Measurements from ENCODE around the gene GH1. TPM values are rescaled to one million over a fixed set of nuclear protein-coding genes. Genes with fewer than 3 reads are reported as not detected.
A peak's percentile ranks its signal among the peaks of the same experiment; 100 is the strongest.

GH1 gene
- total and polyA plus RNA-seq, 8 donors = not detected

- H3K4me3 ChIP-seq = peak overlapping the region in 1 of 4 donors; percentile 46
- intact Hi-C loops (cut with DNase I; ENCODE audit: low total_unique reads) = loop anchor here (10.0 kb wide), 1 partner anchor 95 kb away; the partner anchor contains the start of gene ICAM2
- TF ChIP-seq CTCF (IDR thresholded peaks at IDR 0.05) = no peak
- H3K36me3 ChIP-seq = no peaks in the 10 kb centered on the region
- peaks cover 0 to 21% (median 0%) of the 10 kb centered on the region in 4 donors for H3K4me1 ChIP-seq
- DNase-seq = no peak
- 85 to 89% (median 87%) methylated on average over 21 to 24 of the region's 24 CpGs for WGBS, 5 donors
- H3K27ac ChIP-seq = peak overlapping the region in 3 of 5 donors; percentile 15 to 42 (median 34)
- H3K9me3 ChIP-seq = no peaks in the 10 kb centered on the region
- H3K27me3 ChIP-seq = peaks cover 0 to 6% (median 0%) of the 10 kb centered on the region in 3 donors
Observed at GRCh38 chr17:63929860-63930766, 11.5 kb upstream of the GH1 start.

GRCh38 chr17:63928966-63929695 is 10.5 kb upstream of the GH1 start:
- no peaks in the 10 kb centered on the region for H3K36me3 ChIP-seq
- peaks cover 0 to 21% (median 0%) of the 10 kb centered on the region in 4 donors for H3K4me1 ChIP-seq
- no peak overlapping the region for H3K27ac ChIP-seq
- peaks cover 0 to 3% (median 0%) of the 10 kb centered on the region in 3 donors for H3K27me3 ChIP-seq
- no peak for TF ChIP-seq POLR2AphosphoS5 (IDR thresholded peaks at IDR 0.05)
- no peak for TF ChIP-seq EP300 (IDR thresholded peaks at IDR 0.05)
- TF ChIP-seq POLR2A (IDR thresholded peaks at IDR 0.05) = no peak
- intact Hi-C loops (cut with DNase I; ENCODE audit: low total_unique reads) = no loop called here
- no peak for DNase-seq
- H3K4me3 ChIP-seq = no peak overlapping the region
- WGBS, 5 donors = 84 to 90% (median 88%) methylated on average over 4 to 10 of the region's 10 CpGs
- H3K9me3 ChIP-seq = no peaks in the 10 kb centered on the region

GRCh38 chr17:63928172-63928666 is 9.6 kb upstream of the GH1 start:
- Histone ChIP-seq H3K27me3 (no peaks in the 10 kb centered on the region), H3K4me1 (peaks cover 0 to 21% (median 0%) of the 10 kb centered on the region in 4 donors), H3K9me3 (no peaks in the 10 kb centered on the region), H3K4me3 (no peak overlapping the region), H3K27ac (no peak overlapping the region), H3K36me3 (no peaks in the 10 kb centered on the region)
- 83 to 89% (median 87%) methylated on average over 10 of the region's 10 CpGs for WGBS, 5 donors
- no peak for DNase-seq
- TF ChIP-seq EP300 (IDR thresholded peaks at IDR 0.05) (no peak), POLR2A (IDR thresholded peaks at IDR 0.05) (no peak), POLR2AphosphoS5 (IDR thresholded peaks at IDR 0.05) (no peak), CTCF (IDR thresholded peaks at IDR 0.05) (no peak)
- intact Hi-C loops (cut with DNase I; ENCODE audit: low total_unique reads) = no loop called here

GRCh38 chr17:63927464-63928171 is 9.0 kb upstream of the GH1 start:
- Histone ChIP-seq H3K27ac (no peak overlapping the region), H3K36me3 (no peaks in the 10 kb centered on the region), H3K4me3 (no peak overlapping the region), H3K9me3 (no peaks in the 10 kb centered on the region), H3K4me1 (peaks cover 0 to 21% (median 0%) of the 10 kb centered on the region in 4 donors), H3K27me3 (no peaks in the 10 kb centered on the region)
- intact Hi-C loops (cut with DNase I; ENCODE audit: low total_unique reads) = no loop called here
- TF ChIP-seq CTCF (IDR thresholded peaks at IDR 0.05) = no peak
- no peak for TF ChIP-seq EP300 (IDR thresholded peaks at IDR 0.05)
- no peak for TF ChIP-seq POLR2A (IDR thresholded peaks at IDR 0.05)
- TF ChIP-seq POLR2AphosphoS5 (IDR thresholded peaks at IDR 0.05) = no peak
- whole genome bisulfite sequencing, 5 donors = 61 to 75% (median 70%) methylated on average over 6 to 8 of the region's 8 CpGs
- DNase-seq = no peak
